ENCODE data around the gene HRG. TPM values are rescaled to one million over a fixed set of nuclear protein-coding genes. Genes with fewer than 3 reads are reported as not detected.

Gene HRG
- total RNA-seq, 1 experiment from 2014 or later: 1.3 TPM

- Histone ChIP-seq H3K9me2 (ENCODE audit: insufficient read depth) (0 out of 2 replicates have a peak, but pooled peaks cover 2% of the 10 kb centered on the region), H4K20me1 (ENCODE audit: insufficient read depth) (no peaks in the 10 kb centered on the region), H3K4me2 (no peak overlapping the region), H3K9me3 (ENCODE audit: insufficient read depth, low read depth) (no peaks in the 10 kb centered on the region), H3K27me3 (ENCODE audit: insufficient read depth, low read depth) (no peaks in the 10 kb centered on the region), H3K4me3 (no peak overlapping the region), H3K79me2 (ENCODE audit: low read depth) (no peaks in the 10 kb centered on the region), H3K36me3 (ENCODE audit: low read depth) (no peaks in the 10 kb centered on the region), H3K27ac (no peak overlapping the region), H3F3A (ENCODE audit: insufficient read depth, low read depth) (no peaks in the 10 kb centered on the region), H3K4me1 (replicated peaks; ENCODE audit: insufficient read depth) (peaks cover 1% of the 10 kb centered on the region), H2AFZ (no peak overlapping the region)
- no TSS peak for BruUV-seq (replicated peaks)
- intact Hi-C loops (cut with micrococcal nuclease; ENCODE audit: unreplicated experiment): no loop called here
- ChIA-PET CTCF (interaction anchor here (0.7 kb wide), 1 partner anchor 120 kb away, joined by 3 read pairs; no protein-coding TSS in a partner anchor), POLR2A (ENCODE audit: unreplicated experiment) (no interaction called here)
- no peak for DNase-seq
- TF ChIP-seq EZH2 (IDR thresholded peaks at IDR 0.05; ENCODE audit: low read depth): no peak
- TF ChIP-seq CTCF (conservative IDR thresholded peaks at IDR 0.05): no peak
These were observed 37.9 kb upstream of the HRG start for GRCh38 chr3:186627852-186628414.

- no peaks in the 10 kb centered on the region for H3K9me3 ChIP-seq (ENCODE audit: insufficient read depth, low read depth)
- CTCF ChIA-PET: interaction anchor here (0.7 kb wide), 1 partner anchor 119 kb away, joined by 3 read pairs; no protein-coding TSS in a partner anchor
These were observed 37.1 kb upstream of the HRG start for GRCh38 chr3:186628756-186629155.

GRCh38 chr3:186630950-186631641 lies 34.7 kb upstream of the HRG start:
- no TSS peak for BruUV-seq (replicated peaks)
- no peaks in the 10 kb centered on the region for H3K36me3 ChIP-seq (ENCODE audit: low read depth)
- no peak overlapping the region for H3K27ac ChIP-seq
- H4K20me1 ChIP-seq (ENCODE audit: insufficient read depth): no peaks in the 10 kb centered on the region
- TF ChIP-seq CTCF (conservative IDR thresholded peaks at IDR 0.05) (no peak), EZH2 (IDR thresholded peaks at IDR 0.05; ENCODE audit: low read depth) (no peak)
- H3K79me2 ChIP-seq (ENCODE audit: low read depth): no peaks in the 10 kb centered on the region
- H3K9me3 ChIP-seq (ENCODE audit: insufficient read depth, low read depth): no peaks in the 10 kb centered on the region
- no peaks in the 10 kb centered on the region for H3K27me3 ChIP-seq (ENCODE audit: insufficient read depth, low read depth)
- POLR2A ChIA-PET (ENCODE audit: unreplicated experiment): no interaction called here
- intact Hi-C loops (cut with micrococcal nuclease; ENCODE audit: unreplicated experiment): no loop called here
- H3K4me3 ChIP-seq: no peak overlapping the region
- H2AFZ ChIP-seq: no peak overlapping the region
- H3K4me2 ChIP-seq: no peak overlapping the region
- peaks cover 7% of the 10 kb centered on the region for H3K4me1 ChIP-seq (replicated peaks; ENCODE audit: insufficient read depth)
- H3F3A ChIP-seq (ENCODE audit: insufficient read depth, low read depth): 0 out of 2 replicates have a peak, but pooled peaks cover 4% of the 10 kb centered on the region
- DNase-seq: no peak
- no peaks in the 10 kb centered on the region for H3K9me2 ChIP-seq (ENCODE audit: insufficient read depth)
- CTCF ChIA-PET: no interaction called here

More at GRCh38 chr3:186628756-186629155, 37.1 kb upstream of the HRG start:
- Histone ChIP-seq H3K9me2 (ENCODE audit: insufficient read depth) (no peaks in the 10 kb centered on the region), H3K4me3 (no peak overlapping the region), H3K4me1 (replicated peaks; ENCODE audit: insufficient read depth) (peaks cover 7% of the 10 kb centered on the region), H3K36me3 (ENCODE audit: low read depth) (no peaks in the 10 kb centered on the region), H3K79me2 (ENCODE audit: low read depth) (no peaks in the 10 kb centered on the region), H3K27ac (no peak overlapping the region), H3K27me3 (ENCODE audit: insufficient read depth, low read depth) (no peaks in the 10 kb centered on the region), H2AFZ (no peak overlapping the region), H4K20me1 (ENCODE audit: insufficient read depth) (no peaks in the 10 kb centered on the region), H3K4me2 (no peak overlapping the region), H3F3A (ENCODE audit: insufficient read depth, low read depth) (0 out of 2 replicates have a peak, but pooled peaks cover 4% of the 10 kb centered on the region)
- intact Hi-C loops (cut with micrococcal nuclease; ENCODE audit: unreplicated experiment): no loop called here
- TF ChIP-seq EZH2 (IDR thresholded peaks at IDR 0.05; ENCODE audit: low read depth): no peak
- no peak for TF ChIP-seq CTCF (conservative IDR thresholded peaks at IDR 0.05)
- DNase-seq: no peak
- no TSS peak for BruUV-seq (replicated peaks)
- POLR2A ChIA-PET (ENCODE audit: unreplicated experiment): no interaction called here

Measured in PC-9 (cell line).